Nephron progenitor cell (in vitro differentiated cells): ENCODE results near the gene ABHD15.
A peak's percentile ranks its signal among the peaks of the same experiment; 100 is the strongest.

ENCODE experiments used
- DNase-seq: peaks from one replicate; pipeline ENCODE4 v3.0.0; 2021
- H3K27ac Mint-ChIP-seq: 2 replicates; pipeline ENCODE4 v1.8.0; 2021; ENCODE audit warnings: mild to moderate bottlenecking, moderate library complexity, mixed read lengths
- H3K27me3 Mint-ChIP-seq: 2 replicates; pipeline ENCODE4 v1.8.0; 2021; ENCODE audit warnings: mild to moderate bottlenecking, low read depth, mixed read lengths; ENCODE audit not compliant: poor library complexity
- H3K36me3 Mint-ChIP-seq: 2 replicates; pipeline ENCODE4 v1.8.0; 2021; ENCODE audit warnings: low read depth, mixed read lengths
- H3K4me1 Mint-ChIP-seq: 2 replicates; pipeline ENCODE4 v1.8.0; 2021; ENCODE audit warnings: mixed read lengths
- H3K4me3 Mint-ChIP-seq: 2 replicates; pipeline ENCODE4 v1.8.0; 2021; ENCODE audit warnings: mild to moderate bottlenecking, moderate library complexity, mixed read lengths
- H3K9me3 Mint-ChIP-seq: 2 replicates; pipeline ENCODE4 v1.8.0; 2021; ENCODE audit warnings: mild to moderate bottlenecking, moderate library complexity, mixed read lengths
- TF ChIP-seq, protein P1 (sequence below): fragments of 200-600 bp; sonication (generic); IDR thresholded peaks from 2 replicates; pipeline ENCODE4 v1.5.0; 2021; ENCODE audit warnings: antibody characterized with exemption

The ABHD15 gene

DNA sequence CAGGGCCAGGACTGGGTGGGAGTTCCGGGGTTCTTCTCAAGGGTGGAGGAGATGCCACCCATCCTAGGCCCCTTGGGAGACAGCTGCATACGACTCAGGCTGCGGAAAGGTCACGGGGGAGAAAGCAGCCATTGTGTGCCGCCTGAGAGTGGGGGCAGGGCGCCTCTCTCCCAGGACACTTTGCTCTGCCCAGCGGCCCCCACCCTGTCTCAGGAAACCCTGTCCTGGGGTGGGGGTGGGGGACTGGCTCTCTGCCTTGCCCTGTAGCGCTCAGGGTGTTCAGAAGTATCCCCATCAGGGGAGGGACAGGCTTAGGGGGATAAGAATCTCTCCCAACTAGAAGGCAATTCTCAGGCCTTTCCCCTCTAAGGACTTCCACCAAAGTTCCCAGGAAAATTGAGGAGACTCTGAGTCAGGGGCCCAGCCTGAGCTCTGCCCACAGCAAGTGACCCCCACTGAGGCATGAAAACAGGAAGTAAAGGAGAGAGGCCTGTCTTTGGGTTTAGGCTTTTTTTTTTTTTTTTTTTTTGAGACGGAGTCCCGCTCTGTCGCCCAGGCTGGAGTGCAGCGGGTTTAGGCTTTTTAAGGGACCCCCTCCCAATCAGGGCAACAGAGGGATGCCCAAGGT lies 17.7 kb upstream of the ABHD15 start:
- Mint-ChIP-seq H3K4me3 (no peak overlapping the region), H3K27me3 (peaks cover 2% of the 10 kb centered on the region), H3K36me3 (peaks cover 22% of the 10 kb centered on the region), H3K27ac (peak overlapping the region; percentile 88), H3K9me3 (no peaks in the 10 kb centered on the region), H3K4me1 (peaks cover 40% of the 10 kb centered on the region)
- TF ChIP-seq, protein P1, sequence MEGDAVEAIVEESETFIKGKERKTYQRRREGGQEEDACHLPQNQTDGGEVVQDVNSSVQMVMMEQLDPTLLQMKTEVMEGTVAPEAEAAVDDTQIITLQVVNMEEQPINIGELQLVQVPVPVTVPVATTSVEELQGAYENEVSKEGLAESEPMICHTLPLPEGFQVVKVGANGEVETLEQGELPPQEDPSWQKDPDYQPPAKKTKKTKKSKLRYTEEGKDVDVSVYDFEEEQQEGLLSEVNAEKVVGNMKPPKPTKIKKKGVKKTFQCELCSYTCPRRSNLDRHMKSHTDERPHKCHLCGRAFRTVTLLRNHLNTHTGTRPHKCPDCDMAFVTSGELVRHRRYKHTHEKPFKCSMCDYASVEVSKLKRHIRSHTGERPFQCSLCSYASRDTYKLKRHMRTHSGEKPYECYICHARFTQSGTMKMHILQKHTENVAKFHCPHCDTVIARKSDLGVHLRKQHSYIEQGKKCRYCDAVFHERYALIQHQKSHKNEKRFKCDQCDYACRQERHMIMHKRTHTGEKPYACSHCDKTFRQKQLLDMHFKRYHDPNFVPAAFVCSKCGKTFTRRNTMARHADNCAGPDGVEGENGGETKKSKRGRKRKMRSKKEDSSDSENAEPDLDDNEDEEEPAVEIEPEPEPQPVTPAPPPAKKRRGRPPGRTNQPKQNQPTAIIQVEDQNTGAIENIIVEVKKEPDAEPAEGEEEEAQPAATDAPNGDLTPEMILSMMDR = no peak
- peak; percentile 7 for DNase-seq

DNA sequence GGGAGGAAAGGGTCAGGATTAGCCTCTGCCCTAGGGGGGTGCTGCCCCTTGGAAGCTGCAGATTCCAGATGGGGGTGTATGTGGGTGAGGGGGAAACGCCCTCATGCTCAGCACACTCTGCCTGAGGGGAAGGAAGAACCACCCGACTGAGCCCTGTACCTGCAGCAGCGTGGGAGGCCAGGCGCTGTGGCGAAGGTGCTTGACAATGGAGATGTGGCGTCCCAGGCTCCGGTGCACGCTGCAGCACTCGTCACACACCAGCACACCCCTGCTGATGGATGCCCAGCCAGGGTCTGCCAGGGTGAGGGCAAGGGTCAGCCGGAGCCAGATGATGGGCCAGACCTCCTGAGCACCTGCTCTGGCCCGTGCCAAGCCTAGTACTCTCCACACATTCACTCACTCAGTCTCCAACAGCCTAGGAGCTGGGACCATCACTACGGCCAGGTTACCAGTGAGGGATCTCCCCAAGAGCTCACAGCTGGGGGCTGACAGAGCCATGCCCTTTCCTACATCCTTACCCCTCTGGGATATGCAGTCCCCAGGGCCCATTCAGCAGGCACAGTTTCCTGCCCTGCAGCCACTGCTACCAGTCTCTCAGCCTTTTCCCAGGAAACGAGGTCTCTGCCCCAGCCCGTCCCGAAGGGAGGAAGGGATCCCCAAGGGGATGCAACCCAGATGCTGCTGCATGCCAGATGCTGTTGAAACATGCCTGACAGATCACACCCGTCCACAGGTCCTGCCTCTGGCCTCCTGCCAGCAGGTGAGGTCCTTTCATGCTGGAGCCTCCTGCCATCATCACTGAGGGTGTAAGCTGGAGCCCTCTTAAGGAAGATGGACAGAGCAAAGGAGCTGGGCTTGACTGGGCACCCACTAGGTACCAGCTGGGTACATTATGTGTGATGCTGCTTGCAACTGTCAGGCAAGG lies 16.7 kb upstream of the ABHD15 start:
- H3K27ac Mint-ChIP-seq = peak overlapping the region; percentile 88
- peaks cover 43% of the 10 kb centered on the region for H3K4me1 Mint-ChIP-seq
- TF ChIP-seq, protein P1 = no peak
- H3K4me3 Mint-ChIP-seq = no peak overlapping the region
- H3K9me3 Mint-ChIP-seq = no peaks in the 10 kb centered on the region
- H3K27me3 Mint-ChIP-seq = peaks cover 2% of the 10 kb centered on the region
- H3K36me3 Mint-ChIP-seq = peaks cover 22% of the 10 kb centered on the region
- DNase-seq = no peak

DNA sequence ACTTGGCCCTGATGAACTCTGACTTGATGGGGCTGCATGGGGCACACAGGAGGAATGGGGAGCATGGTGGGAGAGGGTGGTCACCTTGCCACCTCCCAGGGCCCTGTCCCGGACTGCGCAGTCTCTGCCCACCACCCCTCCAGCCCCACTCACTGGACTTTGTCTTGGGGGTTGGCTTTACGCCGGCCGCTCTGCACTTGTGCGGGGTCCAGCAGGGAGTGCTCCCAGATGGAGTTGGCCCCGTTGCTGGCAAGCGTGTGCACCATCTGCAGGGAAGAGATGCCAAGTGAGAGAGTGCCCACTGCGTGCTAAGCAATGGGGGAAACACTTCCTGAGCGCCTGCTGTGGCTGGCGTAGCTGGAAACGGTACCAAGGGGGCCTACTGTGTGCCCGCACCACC lies 15.9 kb upstream of the ABHD15 start:
- no peak for DNase-seq
- TF ChIP-seq, protein P1 = no peak
- Mint-ChIP-seq H3K4me1 (peaks cover 44% of the 10 kb centered on the region), H3K4me3 (no peak overlapping the region), H3K27ac (no peak overlapping the region), H3K36me3 (peaks cover 28% of the 10 kb centered on the region), H3K9me3 (no peaks in the 10 kb centered on the region), H3K27me3 (peaks cover 2% of the 10 kb centered on the region)

DNA sequence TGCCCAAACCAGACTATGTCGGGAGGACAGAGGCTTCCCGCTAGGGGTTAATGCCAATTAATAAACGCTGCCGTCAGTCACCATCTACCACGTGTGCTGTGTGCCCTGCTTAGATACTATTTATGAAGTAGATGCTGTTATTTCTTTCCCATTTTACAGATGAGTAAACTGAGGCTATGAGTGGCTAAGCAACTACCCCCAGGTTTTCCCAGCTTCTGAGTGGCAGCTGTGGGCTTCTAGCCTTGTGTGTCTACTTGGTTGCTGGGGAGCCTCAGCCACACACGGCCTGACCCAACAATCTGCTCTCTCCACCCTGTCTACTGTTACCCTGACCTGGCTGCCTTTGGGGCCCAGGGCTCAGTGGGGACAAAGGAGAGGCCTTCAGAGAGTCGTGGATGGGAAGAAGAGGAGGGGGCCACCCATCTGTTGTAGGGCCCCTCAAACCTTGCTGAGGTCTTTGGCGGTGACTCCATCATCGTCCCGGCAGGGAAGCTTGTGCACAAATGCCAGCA lies 15.5 kb upstream of the ABHD15 start:
- Mint-ChIP-seq H3K4me3 (no peak overlapping the region), H3K36me3 (peaks cover 28% of the 10 kb centered on the region), H3K27ac (no peak overlapping the region), H3K9me3 (no peaks in the 10 kb centered on the region), H3K4me1 (peaks cover 42% of the 10 kb centered on the region), H3K27me3 (peaks cover 2% of the 10 kb centered on the region)
- TF ChIP-seq, protein P1 = no peak
- DNase-seq = no peak

DNA sequence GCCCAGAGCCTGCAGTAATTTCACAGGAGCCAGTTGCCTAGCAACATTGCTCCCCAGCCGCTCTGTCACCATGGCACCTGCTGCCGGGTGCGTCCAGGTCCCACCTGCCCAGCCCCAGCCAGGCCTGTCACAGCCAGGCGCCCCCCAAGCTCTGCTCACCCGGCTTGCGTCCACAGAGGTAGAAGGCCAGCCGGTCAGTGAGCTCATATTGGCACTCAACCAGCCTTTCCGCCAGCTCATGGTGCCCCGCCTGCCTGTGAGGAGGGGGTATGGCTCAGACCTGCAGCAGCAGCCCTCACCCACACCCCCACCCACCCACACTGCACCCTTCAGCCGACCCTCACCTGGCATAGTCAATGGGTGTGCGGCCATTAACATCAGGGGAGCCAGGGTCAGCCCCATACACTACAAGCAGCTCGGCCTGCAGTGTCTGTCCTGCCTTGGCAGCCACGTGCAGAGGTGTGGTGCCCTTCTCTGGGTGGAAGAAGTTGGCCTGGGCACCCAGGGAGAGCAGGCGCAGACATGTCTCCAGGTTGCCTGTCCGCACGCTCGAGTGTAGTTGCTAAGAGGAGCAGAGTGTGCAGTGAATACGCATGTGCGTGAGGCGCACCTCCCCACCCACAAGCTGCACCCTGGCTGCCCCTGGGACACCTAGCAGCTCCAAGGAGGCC lies 14.9 kb upstream of the ABHD15 start:
- Mint-ChIP-seq H3K36me3 (peaks cover 28% of the 10 kb centered on the region), H3K4me3 (no peak overlapping the region), H3K27me3 (peaks cover 2% of the 10 kb centered on the region), H3K4me1 (peaks cover 41% of the 10 kb centered on the region), H3K9me3 (no peaks in the 10 kb centered on the region), H3K27ac (no peak overlapping the region)
- no peak for DNase-seq
- TF ChIP-seq, protein P1 = no peak
